ENCODE results near the gene CRACR2B. TPM values are rescaled to one million over a fixed set of nuclear protein-coding genes. Genes with fewer than 3 reads are reported as not detected.

CRACR2B gene
- total RNA-seq, 4 donors from 2014 or later, result 82.7 to 373 (median 210) TPM

GRCh38 chr11:801097-801780 is 26.5 kb upstream of the CRACR2B start:
- 88% methylated on average over 18 of the region's 20 CpGs; no CpG with 5 or more reads in 1 of the 2 donors for WGBS, 2 donors (ENCODE audit: low coverage in 1 of 2)
- Histone ChIP-seq H3K27ac (no peak overlapping the region), H3K36me3 (no peaks in the 10 kb centered on the region), H3K27me3 (no peaks in the 10 kb centered on the region), H3K4me3 (no peak overlapping the region), H3K4me1 (peaks cover 21 to 38% (median 30%) of the 10 kb centered on the region in 4 donors), H3K9me3 (no peaks in the 10 kb centered on the region)
- TF ChIP-seq POLR2AphosphoS5 (IDR thresholded peaks at IDR 0.05) (no peak), POLR2A (IDR thresholded peaks at IDR 0.05) (no peak), EP300 (IDR thresholded peaks at IDR 0.05; ENCODE audit: low read depth) (no peak)
- TF ChIP-seq, protein P1, sequence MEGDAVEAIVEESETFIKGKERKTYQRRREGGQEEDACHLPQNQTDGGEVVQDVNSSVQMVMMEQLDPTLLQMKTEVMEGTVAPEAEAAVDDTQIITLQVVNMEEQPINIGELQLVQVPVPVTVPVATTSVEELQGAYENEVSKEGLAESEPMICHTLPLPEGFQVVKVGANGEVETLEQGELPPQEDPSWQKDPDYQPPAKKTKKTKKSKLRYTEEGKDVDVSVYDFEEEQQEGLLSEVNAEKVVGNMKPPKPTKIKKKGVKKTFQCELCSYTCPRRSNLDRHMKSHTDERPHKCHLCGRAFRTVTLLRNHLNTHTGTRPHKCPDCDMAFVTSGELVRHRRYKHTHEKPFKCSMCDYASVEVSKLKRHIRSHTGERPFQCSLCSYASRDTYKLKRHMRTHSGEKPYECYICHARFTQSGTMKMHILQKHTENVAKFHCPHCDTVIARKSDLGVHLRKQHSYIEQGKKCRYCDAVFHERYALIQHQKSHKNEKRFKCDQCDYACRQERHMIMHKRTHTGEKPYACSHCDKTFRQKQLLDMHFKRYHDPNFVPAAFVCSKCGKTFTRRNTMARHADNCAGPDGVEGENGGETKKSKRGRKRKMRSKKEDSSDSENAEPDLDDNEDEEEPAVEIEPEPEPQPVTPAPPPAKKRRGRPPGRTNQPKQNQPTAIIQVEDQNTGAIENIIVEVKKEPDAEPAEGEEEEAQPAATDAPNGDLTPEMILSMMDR (IDR thresholded peaks at IDR 0.05), result no peak
- in situ Hi-C loops (cut with MboI; ENCODE audit: low pct_ligation_motif_present in 1 of 4, low pct_unique_long_range_greater_than_20kb in 1 of 4, low sequenced_read_pairs in 3 of 4) (no loop called here), intact Hi-C loops (cut with DNase I; ENCODE audit: low total_unique reads) (no loop called here)
- no peak for DNase-seq

DNA sequence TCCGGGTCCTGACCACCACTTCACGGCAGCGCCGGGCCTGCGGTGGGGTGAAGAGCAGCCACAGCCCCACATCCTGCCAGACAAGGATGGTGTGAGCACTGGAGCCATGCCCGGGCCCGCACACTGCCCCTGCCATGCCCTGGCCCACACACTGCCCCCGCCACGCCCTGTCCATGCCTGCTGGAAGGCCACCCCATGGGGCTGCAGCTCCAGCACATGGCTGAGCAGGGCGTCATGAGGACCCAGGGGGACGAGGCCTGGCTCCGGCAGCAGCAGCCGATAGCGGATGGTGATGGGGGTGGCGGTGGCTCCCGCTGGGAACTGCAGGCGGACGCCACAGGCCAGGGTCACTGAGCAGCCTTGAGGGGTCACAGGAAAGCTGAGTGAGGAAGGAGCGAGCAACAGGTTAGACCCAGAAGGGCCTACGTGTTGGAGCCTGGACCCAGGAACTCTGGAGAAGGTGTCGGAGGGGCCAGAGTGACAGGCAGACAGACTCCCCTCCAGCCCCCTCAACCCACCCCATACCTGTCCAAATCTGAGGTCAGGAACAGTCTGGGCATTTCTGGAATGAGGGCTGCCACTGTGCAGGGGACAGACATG is 25.6 kb upstream of the CRACR2B start:
- DNase-seq, result no peak
- no peaks in the 10 kb centered on the region for H3K9me3 ChIP-seq
- no peak for TF ChIP-seq POLR2AphosphoS5 (IDR thresholded peaks at IDR 0.05)
- TF ChIP-seq, protein P1 (IDR thresholded peaks at IDR 0.05), result no peak
- TF ChIP-seq EP300 (IDR thresholded peaks at IDR 0.05; ENCODE audit: low read depth), result no peak
- TF ChIP-seq POLR2A (IDR thresholded peaks at IDR 0.05), result no peak
- peaks cover 14 to 29% (median 22%) of the 10 kb centered on the region in 4 donors for H3K4me1 ChIP-seq
- no peaks in the 10 kb centered on the region for H3K36me3 ChIP-seq
- no peak overlapping the region for H3K27ac ChIP-seq
- intact Hi-C loops (cut with DNase I; ENCODE audit: low total_unique reads) (no loop called here), in situ Hi-C loops (cut with MboI; ENCODE audit: low pct_ligation_motif_present in 1 of 4, low pct_unique_long_range_greater_than_20kb in 1 of 4, low sequenced_read_pairs in 3 of 4) (no loop called here)
- H3K27me3 ChIP-seq, result no peaks in the 10 kb centered on the region
- H3K4me3 ChIP-seq, result no peak overlapping the region
- WGBS, 2 donors (ENCODE audit: low coverage in 1 of 2), result 97% methylated on average over 18 of the region's 21 CpGs; no CpG with 5 or more reads in 1 of the 2 donors

DNA sequence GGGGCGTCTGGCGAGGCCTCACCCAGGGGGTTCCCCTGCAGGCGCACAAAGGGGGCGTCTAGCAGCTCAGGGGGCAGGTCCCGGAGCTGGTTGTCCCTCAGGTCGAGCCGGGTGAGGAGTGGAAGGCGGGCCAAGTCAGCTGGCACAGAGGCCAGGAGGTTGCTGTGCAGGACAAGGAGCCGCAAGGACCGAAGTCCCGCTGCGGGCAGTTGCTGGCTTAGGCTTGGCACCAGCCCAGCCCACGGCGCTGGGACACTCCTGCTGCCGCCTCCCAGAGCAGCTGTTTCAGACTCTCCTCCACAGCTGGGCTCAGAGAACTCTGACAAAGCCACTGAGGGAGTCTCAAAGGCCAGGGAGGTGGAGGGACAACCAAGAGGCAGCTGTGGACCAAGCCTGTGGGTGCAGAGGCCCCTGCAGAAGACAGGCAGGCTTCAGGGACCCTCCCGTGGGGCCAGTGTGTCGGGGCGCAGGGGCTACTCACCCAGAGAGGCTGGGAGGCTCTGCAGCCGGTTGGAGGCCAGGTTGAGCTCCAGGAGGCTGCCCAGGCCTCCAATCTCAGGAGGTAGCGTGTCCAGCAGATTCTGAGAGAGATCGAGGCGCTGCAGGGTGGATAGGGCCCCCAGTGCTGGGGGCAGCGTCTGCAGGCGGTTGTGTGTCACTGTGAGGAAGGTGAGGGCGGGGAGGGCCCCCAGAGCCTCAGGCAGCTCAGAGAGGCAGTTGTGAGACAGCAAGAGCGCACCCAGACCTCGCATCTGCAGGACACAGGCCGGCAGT is 24.8 kb upstream of the CRACR2B start:
- in situ Hi-C loops (cut with MboI; ENCODE audit: low pct_ligation_motif_present in 1 of 4, low pct_unique_long_range_greater_than_20kb in 1 of 4, low sequenced_read_pairs in 3 of 4), result no loop called here
- WGBS, 2 donors (ENCODE audit: low coverage in 1 of 2), result 92% methylated on average over 24 of the region's 28 CpGs; no CpG with 5 or more reads in 1 of the 2 donors

GRCh38 chr11:803467-803742 is 24.3 kb upstream of the CRACR2B start:
- Histone ChIP-seq H3K36me3 (no peaks in the 10 kb centered on the region), H3K9me3 (no peaks in the 10 kb centered on the region), H3K27me3 (no peaks in the 10 kb centered on the region), H3K4me1 (peaks cover 15 to 32% (median 27%) of the 10 kb centered on the region in 4 donors), H3K4me3 (no peak overlapping the region), H3K27ac (no peak overlapping the region)
- no peak for TF ChIP-seq EP300 (IDR thresholded peaks at IDR 0.05; ENCODE audit: low read depth)
- TF ChIP-seq, protein P1 (IDR thresholded peaks at IDR 0.05), result no peak
- no peak for TF ChIP-seq POLR2AphosphoS5 (IDR thresholded peaks at IDR 0.05)
- no peak for TF ChIP-seq POLR2A (IDR thresholded peaks at IDR 0.05)
- WGBS, 2 donors (ENCODE audit: low coverage in 1 of 2), result 95% methylated on average over 7 of the region's 8 CpGs; no CpG with 5 or more reads in 1 of the 2 donors
- intact Hi-C loops (cut with DNase I; ENCODE audit: low total_unique reads) (no loop called here), in situ Hi-C loops (cut with MboI; ENCODE audit: low pct_ligation_motif_present in 1 of 4, low pct_unique_long_range_greater_than_20kb in 1 of 4, low sequenced_read_pairs in 3 of 4) (no loop called here)
- DNase-seq, result no peak

More for the DNA sequence above, 24.8 kb upstream of the CRACR2B start:
- Histone ChIP-seq H3K36me3 (no peaks in the 10 kb centered on the region), H3K27ac (no peak overlapping the region), H3K9me3 (no peaks in the 10 kb centered on the region), H3K27me3 (no peaks in the 10 kb centered on the region), H3K4me1 (peaks cover 14 to 29% (median 24%) of the 10 kb centered on the region in 4 donors), H3K4me3 (no peak overlapping the region)
- intact Hi-C loops (cut with DNase I; ENCODE audit: low total_unique reads), result no loop called here
- no peak for DNase-seq
- TF ChIP-seq EP300 (IDR thresholded peaks at IDR 0.05; ENCODE audit: low read depth) (no peak), POLR2A (IDR thresholded peaks at IDR 0.05) (no peak), POLR2AphosphoS5 (IDR thresholded peaks at IDR 0.05) (no peak)
- TF ChIP-seq, protein P1 (IDR thresholded peaks at IDR 0.05), result no peak

All from transverse colon (tissue), 4 donors.